WERI-Rb-1 (cell line): Measurements from ENCODE around the gene PDIA4.
"Not testable (repeated sequence)": the region's sequence is repeated elsewhere in the genome, so short reads cannot be mapped to it uniquely, and the experiment has no call there.

ENCODE experiments used
- DNase-seq: peaks from one replicate; pipeline ENCODE4 v3.0.0-alpha.2; 2020
- H3K27ac ChIP-seq: fragments of 250-450 bp; sonication (Bioruptor Pico); 2 replicates; pipeline ENCODE4 v1.5.1; 2020; ENCODE audit warnings: mild to moderate bottlenecking, moderate library complexity
- H3K27me3 ChIP-seq: fragments of 250-450 bp; sonication (Bioruptor Pico); 2 replicates; pipeline ENCODE4 v1.5.1; 2021; ENCODE audit warnings: mild to moderate bottlenecking, low read depth, moderate library complexity; ENCODE audit not compliant: insufficient read depth, severe bottlenecking
- H3K36me3 ChIP-seq: fragments of 250-450 bp; sonication (Bioruptor Pico); 2 replicates; pipeline ENCODE4 v1.5.1; 2020; ENCODE audit warnings: mild to moderate bottlenecking, moderate library complexity
- H3K4me3 ChIP-seq: 2 replicates; pipeline ENCODE4 v1.5.1; 2011; ENCODE audit warnings: low read depth, mild to moderate bottlenecking, control low read depth, low read length
- H3K9me3 ChIP-seq: fragments of 250-450 bp; sonication (Bioruptor Pico); 2 replicates; pipeline ENCODE4 v1.5.1; 2021; ENCODE audit warnings: mild to moderate bottlenecking, moderate library complexity; ENCODE audit not compliant: severe bottlenecking
- TF ChIP-seq, protein P1 (sequence below): IDR thresholded peaks from 2 replicates; pipeline ENCODE4 v1.5.1; 2011; ENCODE audit warnings: low read depth, mild to moderate bottlenecking, control low read depth, inconsistent platforms, low read length

The PDIA4 gene

GRCh38 chr7:149071641-149072437 lies 43.5 kb upstream of the PDIA4 start:
- TF ChIP-seq, protein P1, sequence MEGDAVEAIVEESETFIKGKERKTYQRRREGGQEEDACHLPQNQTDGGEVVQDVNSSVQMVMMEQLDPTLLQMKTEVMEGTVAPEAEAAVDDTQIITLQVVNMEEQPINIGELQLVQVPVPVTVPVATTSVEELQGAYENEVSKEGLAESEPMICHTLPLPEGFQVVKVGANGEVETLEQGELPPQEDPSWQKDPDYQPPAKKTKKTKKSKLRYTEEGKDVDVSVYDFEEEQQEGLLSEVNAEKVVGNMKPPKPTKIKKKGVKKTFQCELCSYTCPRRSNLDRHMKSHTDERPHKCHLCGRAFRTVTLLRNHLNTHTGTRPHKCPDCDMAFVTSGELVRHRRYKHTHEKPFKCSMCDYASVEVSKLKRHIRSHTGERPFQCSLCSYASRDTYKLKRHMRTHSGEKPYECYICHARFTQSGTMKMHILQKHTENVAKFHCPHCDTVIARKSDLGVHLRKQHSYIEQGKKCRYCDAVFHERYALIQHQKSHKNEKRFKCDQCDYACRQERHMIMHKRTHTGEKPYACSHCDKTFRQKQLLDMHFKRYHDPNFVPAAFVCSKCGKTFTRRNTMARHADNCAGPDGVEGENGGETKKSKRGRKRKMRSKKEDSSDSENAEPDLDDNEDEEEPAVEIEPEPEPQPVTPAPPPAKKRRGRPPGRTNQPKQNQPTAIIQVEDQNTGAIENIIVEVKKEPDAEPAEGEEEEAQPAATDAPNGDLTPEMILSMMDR: peak; percentile 59
- Histone ChIP-seq H3K4me3 (no peak overlapping the region), H3K9me3 (no peaks in the 10 kb centered on the region), H3K27ac (no peak overlapping the region), H3K36me3 (peaks cover 55% of the 10 kb centered on the region), H3K27me3 (no peaks in the 10 kb centered on the region)
- peak; percentile 29 for DNase-seq

GRCh38 chr7:149071182-149071635 lies 42.9 kb upstream of the PDIA4 start:
- TF ChIP-seq, protein P1: no peak
- Histone ChIP-seq H3K9me3 (no peaks in the 10 kb centered on the region), H3K4me3 (no peak overlapping the region), H3K27ac (no peak overlapping the region), H3K27me3 (no peaks in the 10 kb centered on the region), H3K36me3 (peaks cover 54% of the 10 kb centered on the region)
- no peak for DNase-seq

DNA sequence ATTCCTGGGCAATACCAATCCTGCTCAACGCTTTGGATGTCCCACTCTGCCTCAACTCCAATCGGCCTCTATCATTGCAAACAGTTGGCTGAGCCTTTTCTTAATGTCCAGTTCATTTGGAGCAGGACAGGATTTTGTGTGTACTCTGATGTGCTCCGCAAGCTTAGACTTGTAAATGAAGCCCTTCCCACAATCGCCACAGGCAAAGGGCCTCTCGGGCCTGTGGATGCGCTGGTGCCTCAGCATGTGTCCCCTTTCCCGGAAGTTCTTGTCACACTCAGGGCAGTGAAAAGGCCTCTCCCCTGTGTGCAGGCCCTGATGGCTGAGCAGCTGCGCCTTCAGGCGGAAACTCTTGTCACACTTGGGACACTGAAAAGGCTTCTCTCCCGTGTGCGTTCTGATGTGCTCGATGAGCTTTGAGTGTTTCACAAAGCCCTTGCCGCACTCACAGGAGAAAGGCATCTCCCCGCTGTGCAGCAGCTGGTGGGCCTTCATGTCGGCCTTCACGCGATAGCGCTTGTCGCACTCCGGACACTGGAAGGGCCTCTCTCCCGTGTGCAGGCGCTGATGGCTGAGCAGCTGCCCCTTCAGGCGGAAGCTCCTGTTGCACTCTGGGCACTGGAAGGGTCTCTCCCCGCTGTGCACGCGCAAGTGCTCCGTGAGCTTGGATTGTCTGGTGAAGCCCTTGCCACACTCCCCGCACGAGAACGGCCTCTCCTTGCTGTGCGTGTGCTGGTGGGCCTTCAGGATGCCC lies 42.2 kb upstream of the PDIA4 start:
- Histone ChIP-seq H3K4me3 (no peak overlapping the region), H3K27ac (no peak overlapping the region), H3K9me3 (no peaks in the 10 kb centered on the region), H3K36me3 (peaks cover 54% of the 10 kb centered on the region), H3K27me3 (no peaks in the 10 kb centered on the region)
- DNase-seq: no peak
- TF ChIP-seq, protein P1: no peak

- TF ChIP-seq, protein P1: peak; percentile 34; the same call in 1 of the 2 replicates
- DNase-seq: peak; percentile 16
- peaks cover 42% of the 10 kb centered on the region for H3K36me3 ChIP-seq
- no peak overlapping the region for H3K27ac ChIP-seq
- H3K9me3 ChIP-seq: no peaks in the 10 kb centered on the region
- H3K4me3 ChIP-seq: no peak overlapping the region
- no peaks in the 10 kb centered on the region for H3K27me3 ChIP-seq
Measured at GRCh38 chr7:149067869-149068268, 39.6 kb upstream of the PDIA4 start.

DNA sequence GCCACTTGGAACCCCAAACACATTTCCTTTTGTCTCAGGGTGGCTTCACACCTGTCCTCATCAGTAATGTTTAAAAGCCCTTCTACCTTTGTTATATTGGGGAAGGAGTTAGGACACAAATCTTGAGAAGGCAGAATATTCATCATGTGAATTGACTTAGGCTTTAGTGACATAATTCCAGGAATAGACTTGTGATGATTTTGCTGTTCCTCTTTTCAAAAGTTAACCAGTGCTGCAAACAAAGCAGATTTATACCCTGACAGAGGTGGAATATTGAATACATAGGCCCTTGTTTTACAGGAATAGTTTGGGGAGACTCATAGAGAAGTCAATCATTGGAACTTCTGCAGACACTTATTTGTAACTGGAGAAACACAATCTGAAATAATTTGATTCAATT lies 35.2 kb upstream of the PDIA4 start:
- H3K36me3 ChIP-seq: peaks cover 8% of the 10 kb centered on the region
- no peaks in the 10 kb centered on the region for H3K9me3 ChIP-seq
- TF ChIP-seq, protein P1: no peak
- DNase-seq: no peak
- H3K27me3 ChIP-seq: no peaks in the 10 kb centered on the region
- no peak overlapping the region for H3K27ac ChIP-seq
- H3K4me3 ChIP-seq: no peak overlapping the region

GRCh38 chr7:149062217-149062899 lies 34.1 kb upstream of the PDIA4 start:
- not testable (repeated sequence) for H3K27me3 ChIP-seq, H3K36me3 ChIP-seq, DNase-seq, H3K4me3 ChIP-seq, H3K9me3 ChIP-seq, H3K27ac ChIP-seq
